ES-I3 (cell line): ENCODE results near the gene ARL2.
"Not testable (repeated sequence)": the region's sequence is repeated elsewhere in the genome, so short reads cannot be mapped to it uniquely, and the experiment has no call there.

Source experiments
- H3K36me3 ChIP-seq: 2 replicates; pipeline ENCODE4 v1.6.1; 2013; ENCODE audit warnings: mild to moderate bottlenecking, low read length, control low read depth, moderate library complexity; ENCODE audit not compliant: insufficient read depth
- H3K4me1 ChIP-seq: 2 replicates; pipeline ENCODE4 v1.6.1; 2013; ENCODE audit warnings: mild to moderate bottlenecking, control low read depth, low read length; ENCODE audit not compliant: insufficient read depth
- H3K9ac ChIP-seq: 2 replicates; pipeline ENCODE4 v1.6.1; 2013; ENCODE audit warnings: low read depth, mild to moderate bottlenecking, low read length, moderate library complexity
- H3K9me3 ChIP-seq: 2 replicates; pipeline ENCODE4 v1.6.1; 2013; ENCODE audit warnings: mild to moderate bottlenecking, low read length, moderate library complexity; ENCODE audit not compliant: control insufficient read depth, insufficient read depth

ARL2 gene

DNA sequence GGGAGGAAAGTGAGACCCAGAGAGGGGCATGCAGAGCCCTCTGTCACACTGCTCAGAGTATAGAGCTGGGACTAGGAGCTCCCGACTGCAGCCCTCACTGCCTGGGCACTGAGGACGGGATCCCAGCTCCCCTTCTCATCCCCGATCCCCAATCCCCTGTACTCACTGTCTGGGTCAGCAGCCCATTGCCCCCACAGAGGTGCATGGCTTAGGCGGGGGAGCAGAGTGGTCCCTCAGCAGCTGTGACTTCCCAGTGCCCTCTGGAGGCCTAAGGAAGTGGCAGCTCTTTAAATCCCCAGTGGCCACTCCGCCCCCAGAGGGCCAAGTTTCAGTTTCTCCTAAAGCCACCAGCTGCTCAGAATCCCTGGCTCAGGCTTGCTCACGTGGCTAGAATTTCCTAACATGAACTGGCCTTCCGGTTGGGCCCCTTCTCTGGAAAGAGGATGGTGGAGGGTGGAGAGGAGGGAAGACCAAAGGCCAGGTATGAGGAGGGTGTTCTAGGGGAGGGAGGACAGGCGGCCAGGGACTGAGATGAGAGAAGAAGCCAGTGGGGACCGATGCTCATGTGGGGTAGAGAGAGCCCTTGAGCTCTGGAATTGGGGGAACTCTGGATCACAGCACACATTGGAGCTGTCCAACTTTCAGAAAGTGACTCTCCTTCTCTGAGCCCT is 17.1 kb upstream of the ARL2 start, which contains the start of gene BATF2:
Gene BATF2 (minus strand): TSS at position 262 of the 671 bp plus-strand sequence. CDS start 57 bp downstream, at position 205.
- Histone ChIP-seq H3K9ac (peak within 1 kb of the TSS; percentile 16; the same call in 1 of the 2 replicates), H3K4me1 (peaks cover 5% of the 10 kb centered on the region; the same call in 1 of the 2 replicates), H3K36me3 (no peaks in the 10 kb centered on the region), H3K9me3 (no peaks in the 10 kb centered on the region)

- Histone ChIP-seq H3K4me1 (peaks cover 5% of the 10 kb centered on the region; the same call in 1 of the 2 replicates), H3K9ac (no peak overlapping the region), H3K9me3 (no peaks in the 10 kb centered on the region), H3K36me3 (no peaks in the 10 kb centered on the region)
Measured at GRCh38 chr11:64998141-64998540, 15.8 kb upstream of the ARL2 start.

GRCh38 chr11:64998690-64999431 is 15.1 kb upstream of the ARL2 start:
- H3K4me1 ChIP-seq = peaks cover 5% of the 10 kb centered on the region; the same call in 1 of the 2 replicates
- no peaks in the 10 kb centered on the region for H3K9me3 ChIP-seq
- H3K9ac ChIP-seq = no peak overlapping the region
- H3K36me3 ChIP-seq = no peaks in the 10 kb centered on the region

DNA sequence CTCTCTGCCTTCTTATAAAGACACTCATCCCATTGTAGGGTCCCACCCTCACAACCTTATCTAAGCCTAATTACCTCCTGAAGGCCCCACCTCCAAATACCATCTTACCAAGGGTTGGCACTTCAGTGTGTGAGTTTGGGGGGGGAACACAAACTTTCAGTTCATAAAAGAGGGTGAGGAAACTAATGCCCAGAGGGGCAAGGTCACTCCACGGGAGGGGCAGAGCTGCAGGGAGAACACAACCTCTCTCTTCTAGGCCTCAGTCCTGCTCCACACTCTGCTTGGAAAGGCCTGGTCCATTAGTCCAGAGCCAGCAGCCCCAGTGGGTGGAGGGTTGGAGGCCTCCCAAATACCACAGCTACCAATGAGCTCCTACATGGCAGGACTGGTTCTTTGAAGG is 14.5 kb upstream of the ARL2 start:
- Histone ChIP-seq H3K9me3 (no peaks in the 10 kb centered on the region), H3K9ac (no peak overlapping the region), H3K4me1 (peaks cover 5% of the 10 kb centered on the region; the same call in 1 of the 2 replicates), H3K36me3 (no peaks in the 10 kb centered on the region)

DNA sequence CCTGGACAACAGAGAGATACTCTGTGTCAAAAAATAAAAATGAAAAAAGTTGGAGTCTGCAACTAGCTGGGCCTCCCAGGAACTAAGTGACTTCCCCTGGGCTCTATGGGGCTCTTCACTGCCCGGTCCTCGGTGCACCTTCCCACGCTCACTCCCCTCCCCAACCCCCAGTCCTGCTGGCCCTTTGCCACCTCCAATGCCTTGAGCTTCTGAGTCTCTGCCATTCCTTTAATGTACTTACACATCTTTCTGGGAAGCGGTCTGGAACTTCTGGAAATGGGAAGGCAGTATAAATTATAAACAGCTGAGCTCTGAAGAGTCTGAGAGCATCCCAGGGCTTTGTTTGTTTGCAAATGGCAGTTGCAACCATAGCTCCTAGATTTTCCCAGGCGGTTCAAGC is 11.3 kb upstream of the ARL2 start:
- no peak overlapping the region for H3K9ac ChIP-seq

DNA sequence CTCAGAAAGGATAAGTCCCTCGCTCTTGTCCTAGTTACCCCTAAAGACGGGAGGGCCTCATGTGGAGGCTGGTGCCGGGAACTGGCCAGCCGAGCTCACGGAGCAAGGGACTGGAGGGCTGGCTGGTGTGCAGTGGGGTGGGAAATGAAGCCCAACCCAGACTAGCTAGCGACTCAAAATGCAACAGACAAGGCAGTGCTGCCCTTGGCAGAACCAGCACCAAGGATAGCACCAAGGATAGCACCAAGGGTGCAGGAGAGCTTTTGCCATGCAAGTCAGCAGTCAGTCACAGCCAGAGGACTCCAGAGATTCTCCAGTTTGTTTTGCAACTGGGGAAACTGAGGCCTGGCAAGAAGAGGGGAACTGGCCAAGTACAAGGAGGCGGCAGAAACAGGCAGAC is 10.7 kb upstream of the ARL2 start:
- H3K9me3 ChIP-seq = no peaks in the 10 kb centered on the region
- H3K36me3 ChIP-seq = no peaks in the 10 kb centered on the region
- H3K4me1 ChIP-seq = no peaks in the 10 kb centered on the region; the same call in 1 of the 2 replicates
- no peak overlapping the region for H3K9ac ChIP-seq

More for the DNA sequence above, 11.3 kb upstream of the ARL2 start:
- Histone ChIP-seq H3K9me3 (no peaks in the 10 kb centered on the region), H3K4me1 (no peaks in the 10 kb centered on the region; the same call in 1 of the 2 replicates), H3K36me3 (no peaks in the 10 kb centered on the region)

DNA sequence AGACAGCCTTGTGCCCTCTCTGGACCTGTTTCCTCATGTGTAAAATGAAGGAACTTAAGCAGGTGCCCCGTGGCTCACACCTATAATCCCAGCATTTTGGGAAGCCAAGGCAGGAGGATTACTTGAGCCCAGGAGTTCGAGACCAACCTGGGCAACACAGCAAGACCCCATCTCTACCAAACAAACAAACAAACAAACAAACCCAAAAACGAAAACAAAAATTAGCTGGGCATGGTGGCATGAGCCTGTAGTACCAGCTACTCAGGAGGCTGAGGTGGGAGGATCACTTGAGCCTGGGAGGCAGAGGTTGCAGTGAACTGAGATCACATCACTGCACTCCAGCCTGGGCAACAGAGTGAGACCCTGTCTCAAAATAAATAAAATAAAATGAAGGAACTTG is 10.0 kb upstream of the ARL2 start:
- H3K36me3 ChIP-seq, H3K9ac ChIP-seq, H3K9me3 ChIP-seq, H3K4me1 ChIP-seq: not testable (repeated sequence)

DNA sequence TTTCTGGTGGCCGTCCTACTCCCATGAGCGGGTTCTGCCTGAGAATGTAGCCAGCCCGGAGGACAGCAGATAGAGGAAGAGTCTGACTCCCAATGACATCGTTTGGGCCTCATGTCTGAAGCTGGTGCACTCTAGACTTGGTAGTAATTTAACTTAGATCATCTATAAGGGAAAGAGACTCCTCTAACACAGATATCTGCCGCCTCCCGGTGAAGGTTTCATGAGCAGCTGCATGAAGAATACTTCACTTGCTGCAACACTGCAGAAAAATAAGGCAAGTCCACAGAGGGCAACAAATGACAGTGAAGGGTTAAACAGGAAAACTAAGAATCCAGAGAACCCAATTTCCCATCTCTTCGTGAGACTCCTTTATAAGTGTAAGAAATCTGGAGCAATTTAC is 5.9 kb upstream of the ARL2 start:
- Histone ChIP-seq H3K9me3 (no peaks in the 10 kb centered on the region), H3K4me1 (no peaks in the 10 kb centered on the region; the same call in 1 of the 2 replicates), H3K9ac (no peak overlapping the region), H3K36me3 (no peaks in the 10 kb centered on the region)

DNA sequence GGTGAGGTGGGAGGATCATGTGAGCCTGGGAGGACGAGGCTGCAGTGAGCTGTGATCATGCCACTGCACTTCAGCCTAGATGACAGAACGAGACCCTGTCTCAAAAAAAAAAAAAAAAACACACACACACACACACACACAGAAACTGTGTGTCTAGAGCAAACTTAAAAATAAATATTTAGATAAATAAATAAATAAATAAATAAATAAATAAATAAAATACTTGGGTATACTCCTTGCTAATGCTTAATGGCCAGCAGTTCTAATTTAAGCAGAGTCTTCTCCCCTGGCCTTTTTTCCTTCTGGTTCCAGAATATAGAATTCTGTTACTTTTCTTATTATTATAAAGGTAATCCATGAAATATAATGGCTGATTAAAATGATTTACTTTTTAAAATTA is 5.1 kb upstream of the ARL2 start:
- H3K9me3 ChIP-seq = no peaks in the 10 kb centered on the region
- no peaks in the 10 kb centered on the region for H3K36me3 ChIP-seq
- H3K4me1 ChIP-seq = no peaks in the 10 kb centered on the region; the same call in 1 of the 2 replicates
- no peak overlapping the region for H3K9ac ChIP-seq

DNA sequence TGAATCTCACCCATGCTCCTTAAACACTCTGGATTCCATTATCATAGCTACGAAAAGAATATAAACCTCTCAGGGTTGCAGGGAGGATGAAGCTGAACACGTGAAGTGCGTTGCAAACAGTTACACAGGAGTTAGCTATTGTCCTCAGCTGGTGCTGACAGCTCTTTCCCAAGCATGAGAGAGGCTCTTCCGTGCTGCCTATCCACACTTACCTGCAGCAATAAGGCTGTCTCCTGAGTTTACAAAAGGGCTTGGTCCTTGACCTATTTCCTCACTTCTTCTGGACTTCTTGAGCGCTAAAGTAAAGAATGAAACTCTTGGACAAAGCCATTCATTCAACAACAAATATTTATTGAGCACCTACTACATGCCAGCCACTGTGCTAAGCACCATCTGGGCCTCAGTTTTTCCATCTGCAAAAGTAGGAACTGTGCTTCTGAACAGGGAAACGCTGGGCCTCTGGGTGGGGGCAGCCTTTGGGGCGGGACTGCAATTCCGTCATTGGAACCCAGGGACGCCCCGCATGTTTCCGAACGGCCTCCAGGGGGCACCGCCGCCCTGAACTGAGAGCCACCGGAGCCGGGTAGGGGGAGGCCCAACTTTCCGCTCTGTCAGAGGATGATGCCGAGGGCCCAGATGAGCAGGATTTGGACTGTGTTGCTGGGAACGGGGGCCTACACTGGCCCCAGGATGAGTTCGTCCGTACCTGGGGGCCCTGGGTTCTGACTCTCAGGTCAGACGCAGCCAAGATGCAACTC is 651 bp upstream of the ARL2 start:
- no peaks in the 10 kb centered on the region for H3K9me3 ChIP-seq
- peak overlapping the region; percentile 46 for H3K9ac ChIP-seq
- no peaks in the 10 kb centered on the region for H3K36me3 ChIP-seq
- H3K4me1 ChIP-seq = no peaks in the 10 kb centered on the region

DNA sequence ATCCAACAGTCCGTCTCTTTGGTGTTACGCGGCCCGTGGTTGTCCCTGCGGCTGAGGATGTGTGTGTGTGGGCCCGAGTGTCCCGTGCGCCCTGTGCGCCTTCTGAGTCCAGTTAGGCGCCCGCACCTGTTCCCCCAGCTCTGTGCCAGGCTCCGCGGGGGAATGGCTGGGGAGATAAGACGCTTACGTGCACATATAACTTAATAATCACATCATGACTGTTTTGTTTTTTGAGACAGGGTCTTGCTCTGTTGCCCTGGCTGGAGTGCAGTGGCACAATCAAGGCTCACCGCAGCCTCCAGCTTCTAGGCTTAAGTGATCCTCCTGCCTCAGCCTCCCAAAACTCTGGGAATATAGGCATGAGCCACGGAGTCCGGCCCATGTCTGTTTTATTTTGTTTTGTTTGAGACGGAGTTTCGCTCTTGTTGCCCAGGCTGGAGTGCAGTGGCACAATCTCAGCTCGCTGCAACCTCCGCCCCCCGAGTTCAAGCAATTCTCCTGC is 817 bp downstream of the ARL2 start:
- Histone ChIP-seq H3K9me3 (no peaks in the 10 kb centered on the region), H3K4me1 (no peaks in the 10 kb centered on the region), H3K9ac (peak overlapping the region; percentile 46), H3K36me3 (no peaks in the 10 kb centered on the region)

DNA sequence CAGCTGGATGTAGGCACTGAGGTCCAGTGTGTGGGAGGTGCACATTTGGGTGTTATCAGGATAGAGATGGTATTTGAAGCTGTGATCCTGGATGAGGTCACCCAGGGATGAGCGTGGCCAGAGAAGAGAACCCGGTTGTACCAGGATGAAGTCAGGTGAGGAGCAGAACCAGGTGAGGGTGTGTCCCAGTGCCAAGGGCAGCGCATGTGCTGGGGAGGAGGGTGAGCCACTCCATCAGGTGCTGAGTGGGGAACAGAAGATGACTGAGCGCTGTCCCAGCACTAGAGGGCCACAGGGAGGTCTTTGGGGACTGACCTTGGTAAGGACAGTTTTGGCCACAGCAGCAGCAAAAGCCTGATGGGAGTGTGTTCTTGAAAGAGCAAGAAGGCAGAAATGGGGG is 2.7 kb downstream of the ARL2 start:
- H3K36me3 ChIP-seq = no peaks in the 10 kb centered on the region; the same call in 1 of the 2 replicates
- no peaks in the 10 kb centered on the region for H3K9me3 ChIP-seq
- no peak overlapping the region for H3K9ac ChIP-seq
- no peaks in the 10 kb centered on the region for H3K4me1 ChIP-seq

DNA sequence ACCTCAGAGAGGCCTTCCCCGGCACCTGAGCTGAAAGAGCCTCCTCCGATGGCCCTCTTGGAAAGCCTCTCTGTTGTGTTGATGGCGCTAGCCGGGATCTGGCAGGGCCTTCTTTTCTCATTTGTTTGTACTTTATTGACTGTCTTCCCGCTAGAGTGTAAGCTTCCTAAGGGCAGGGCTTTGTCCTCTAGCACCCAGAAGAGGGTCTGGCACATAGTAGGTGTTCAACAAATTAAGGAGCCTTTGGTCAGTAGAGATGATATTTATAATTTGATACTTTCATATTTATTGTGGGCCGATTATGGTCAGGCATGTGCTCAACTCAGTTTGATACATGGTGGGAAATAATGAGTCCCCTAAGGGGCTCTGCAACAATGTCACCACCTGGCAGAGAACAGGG is 4.0 kb downstream of the ARL2 start:
- Histone ChIP-seq H3K9me3 (no peaks in the 10 kb centered on the region), H3K9ac (no peak overlapping the region), H3K4me1 (no peaks in the 10 kb centered on the region), H3K36me3 (no peaks in the 10 kb centered on the region; the same call in 1 of the 2 replicates)

DNA sequence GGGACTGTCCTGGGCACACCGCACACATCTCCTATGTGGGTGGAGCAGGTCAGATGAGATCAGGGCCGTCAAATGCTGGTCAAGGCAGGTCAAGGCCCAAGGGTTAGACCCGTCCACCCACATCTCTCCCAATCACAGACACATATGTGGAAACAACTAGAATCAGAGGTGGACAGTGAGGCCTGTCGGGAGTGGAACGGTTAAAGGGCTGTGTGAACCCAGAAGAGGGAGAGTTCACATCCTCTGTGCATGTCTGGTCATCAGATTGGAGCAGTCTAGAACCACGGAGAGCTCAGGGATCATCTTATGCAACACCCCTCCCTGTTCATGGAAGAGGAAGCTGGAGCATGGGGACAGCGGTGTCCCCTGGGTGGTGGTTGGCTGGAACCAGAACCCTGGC is 5.9 kb downstream of the ARL2 start:
- Histone ChIP-seq H3K36me3 (no peaks in the 10 kb centered on the region; the same call in 1 of the 2 replicates), H3K4me1 (no peaks in the 10 kb centered on the region), H3K9ac (no peak overlapping the region), H3K9me3 (no peaks in the 10 kb centered on the region)
